Neuronal stem cell (in vitro differentiated cells): ENCODE results near the gene CFAP97.
"Not testable (repeated sequence)": the region's sequence is repeated elsewhere in the genome, so short reads cannot be mapped to it uniquely, and the experiment has no call there.

ENCODE experiments used
- DNase-seq: peaks from one replicate; pipeline ENCODE4 v3.0.0-alpha.2; 2013; ENCODE audit warnings: low spot score
- H2AFZ ChIP-seq: one replicate; pipeline ENCODE4 v1.6.1; 2013; ENCODE audit warnings: mild to moderate bottlenecking, low read length, inconsistent platforms
- H2AK5ac ChIP-seq: 2 replicates; pipeline ENCODE4 v1.6.1; 2013; ENCODE audit warnings: low read depth, mild to moderate bottlenecking, inconsistent platforms, low read length, moderate library complexity, mixed read lengths
- H2BK120ac ChIP-seq: 2 replicates; pipeline ENCODE4 v1.6.1; 2013; ENCODE audit warnings: low read depth, mild to moderate bottlenecking, inconsistent platforms, low read length, moderate library complexity, mixed read lengths
- H2BK12ac ChIP-seq: one replicate; pipeline ENCODE4 v1.6.1; 2013; ENCODE audit warnings: low read length, inconsistent platforms
- H2BK15ac ChIP-seq: 2 replicates; pipeline ENCODE4 v1.6.1; 2013; ENCODE audit warnings: mild to moderate bottlenecking, low read length, inconsistent platforms, mixed read lengths
- H2BK5ac ChIP-seq: one replicate; pipeline ENCODE4 v1.6.1; 2013; ENCODE audit warnings: inconsistent platforms, mild to moderate bottlenecking, low read length, moderate library complexity
- H3K14ac ChIP-seq: one replicate; pipeline ENCODE4 v1.6.1; 2013; ENCODE audit warnings: low read length, inconsistent platforms
- H3K18ac ChIP-seq: 2 replicates; pipeline ENCODE4 v1.6.1; 2013; ENCODE audit warnings: low read length, inconsistent platforms
- H3K23ac ChIP-seq: 2 replicates; pipeline ENCODE4 v1.6.1; 2013; ENCODE audit warnings: low read depth, mild to moderate bottlenecking, mixed read lengths, low read length, inconsistent platforms; ENCODE audit not compliant: poor library complexity
- H3K27ac ChIP-seq: replicated peaks from 3 replicates; pipeline ENCODE4 v1.5.1; 2013; ENCODE audit warnings: low read length, inconsistent platforms
- H3K27me3 ChIP-seq, 3 experiments: 2 replicates each; pipeline ENCODE4 v1.6.1; 2013; ENCODE audit warnings: low read length in 3 of 3, mild to moderate bottlenecking in 2 of 3, inconsistent platforms in 1 of 3, low read depth in 1 of 3, mixed read lengths in 1 of 3, moderate library complexity in 1 of 3; ENCODE audit not compliant: control insufficient read depth in 3 of 3, insufficient read depth in 3 of 3
- H3K36me3 ChIP-seq, 2 donors: replicated peaks in 1 of 2; 2 replicates each; pipeline ENCODE4 v1.6.1; 2013; ENCODE audit warnings: low read length in 2 of 2; ENCODE audit not compliant: control insufficient read depth in 2 of 2, insufficient read depth in 2 of 2
- H3K4ac ChIP-seq: 2 replicates; pipeline ENCODE4 v1.6.1; 2013; ENCODE audit warnings: inconsistent platforms, mild to moderate bottlenecking, low read length, moderate library complexity
- H3K4me1 ChIP-seq, 2 donors: 1 replicate in 1 of 2; 2 replicates in 1 of 2; pipeline ENCODE4 v1.6.1; 2013; ENCODE audit warnings: low read length in 2 of 2, low read depth in 1 of 2; ENCODE audit not compliant: control insufficient read depth in 2 of 2, insufficient read depth in 1 of 2
- H3K4me2 ChIP-seq: one replicate; pipeline ENCODE4 v1.6.1; 2013; ENCODE audit warnings: mild to moderate bottlenecking, low read length, inconsistent platforms; ENCODE audit not compliant: insufficient read depth, poor library complexity, severe bottlenecking
- H3K4me3 ChIP-seq, 2 donors: 2 replicates each; pipeline ENCODE4 v1.5.1; 2013; ENCODE audit warnings: low read length in 2 of 2, mild to moderate bottlenecking in 2 of 2, inconsistent platforms in 1 of 2, moderate library complexity in 1 of 2
- H3K79me1 ChIP-seq: one replicate; pipeline ENCODE4 v1.6.1; 2013; ENCODE audit warnings: low read depth, mild to moderate bottlenecking, inconsistent platforms, low read length, moderate library complexity
- H3K9ac ChIP-seq: one replicate; pipeline ENCODE4 v1.6.1; 2013; ENCODE audit warnings: mild to moderate bottlenecking, low read depth, low read length, inconsistent platforms; ENCODE audit not compliant: poor library complexity
- H3K9me3 ChIP-seq, 2 donors: replicated peaks in 1 of 2; 2 replicates each; pipeline versions ENCODE3 to v1.6.1; 2013; ENCODE audit warnings: low read length in 2 of 2, mild to moderate bottlenecking in 2 of 2, inconsistent platforms in 1 of 2, low read depth in 1 of 2, mixed read lengths in 1 of 2, moderate library complexity in 1 of 2; ENCODE audit not compliant: control insufficient read depth in 2 of 2, insufficient read depth in 1 of 2
- H4K8ac ChIP-seq: one replicate; pipeline ENCODE4 v1.6.1; 2013; ENCODE audit warnings: low read depth, mild to moderate bottlenecking, inconsistent platforms, low read length, moderate library complexity
- H4K91ac ChIP-seq: one replicate; pipeline ENCODE4 v1.6.1; 2013; ENCODE audit warnings: low read length, low read depth, mild to moderate bottlenecking, inconsistent platforms; ENCODE audit not compliant: poor library complexity
- WGBS, 2 donors: extraction: QIAGEN DNeasy Blood & Tissue Kit; methylation state at CpG; one replicate each; pipeline ENCODE4 v1.1.7; 2013; ENCODE audit warnings: missing lambda C conversion rate in 2 of 2, mixed read lengths in 1 of 2; ENCODE audit not compliant: insufficient read length in 2 of 2, insufficient replicate concordance in 1 of 2; ENCODE audit errors: extremely low coverage in 2 of 2; 5-methylcytosine and 5-hydroxymethylcytosine counted together

CFAP97 gene

DNA sequence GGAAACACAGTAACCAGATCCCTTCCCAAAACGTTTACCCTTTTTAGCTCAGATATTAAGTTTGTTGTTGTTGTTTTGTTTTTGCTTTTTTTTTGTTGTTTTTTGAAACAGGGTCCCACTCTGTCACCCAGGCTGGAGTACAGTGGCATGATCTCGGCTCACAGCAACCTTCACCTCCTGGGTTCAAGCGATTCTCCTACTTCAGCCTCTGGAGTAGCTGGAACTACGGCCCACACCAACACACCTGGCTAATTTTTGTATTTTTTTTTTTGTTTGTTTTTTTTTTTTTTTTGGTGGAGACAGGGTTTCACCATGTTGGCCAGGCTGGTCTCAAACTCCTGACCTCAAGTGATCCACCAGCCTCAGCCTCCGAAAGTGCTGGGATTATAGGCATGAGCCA, 84.3 kb downstream of the CFAP97 start:
- H2BK5ac ChIP-seq, H2BK120ac ChIP-seq, H2BK15ac ChIP-seq, H3K36me3 ChIP-seq, H4K8ac ChIP-seq, H2BK12ac ChIP-seq, H2AFZ ChIP-seq, H3K4me3 ChIP-seq, H3K4me2 ChIP-seq, H3K79me1 ChIP-seq, H3K14ac ChIP-seq, H3K4ac ChIP-seq, H3K27ac ChIP-seq, H3K18ac ChIP-seq, DNase-seq, H3K23ac ChIP-seq, H3K9ac ChIP-seq, H4K91ac ChIP-seq, H2AK5ac ChIP-seq, H3K9me3 ChIP-seq, H3K4me1 ChIP-seq: not testable (repeated sequence)
- peaks cover 0 to 50% (median 0%) of the 10 kb centered on the region in 3 experiments for H3K27me3 ChIP-seq
- no CpG with 5 or more reads among the region's 5 CpGs for WGBS, 2 donors

- Histone ChIP-seq H2BK15ac (no peak overlapping the region), H3K36me3 (no peaks in the 10 kb centered on the region), H2BK120ac (no peak overlapping the region), H3K4ac (no peak overlapping the region), H3K4me3 (no peak overlapping the region), H3K79me1 (no peaks in the 10 kb centered on the region), H2AFZ (no peak overlapping the region), H3K14ac (no peak overlapping the region), H3K27me3 (peaks cover 0 to 44% (median 0%) of the 10 kb centered on the region in 3 experiments), H2AK5ac (no peak overlapping the region), H3K27ac (no peak overlapping the region), H3K18ac (no peak overlapping the region), H3K9me3 (no peaks in the 10 kb centered on the region), H3K4me1 (peaks cover 0 to 7% of the 10 kb centered on the region in 2 donors), H2BK5ac (no peak overlapping the region), H3K9ac (no peak overlapping the region), H3K23ac (no peak overlapping the region), H2BK12ac (no peak overlapping the region), H3K4me2 (no peak overlapping the region), H4K91ac (no peak overlapping the region), H4K8ac (no peak overlapping the region)
- no CpG with 5 or more reads among the region's 7 CpGs for WGBS, 2 donors
- DNase-seq = no peak
Measured at GRCh38 chr4:185118876-185119275, 84.9 kb downstream of the CFAP97 start.

- no peak overlapping the region for H2BK12ac ChIP-seq
- no peak overlapping the region for H3K18ac ChIP-seq
- H2AFZ ChIP-seq = no peak overlapping the region
- H3K4me2 ChIP-seq = no peak overlapping the region
- no CpG with 5 or more reads among the region's 7 CpGs for WGBS, 2 donors
- H4K91ac ChIP-seq = no peak overlapping the region
- DNase-seq = no peak
- H3K79me1 ChIP-seq = no peaks in the 10 kb centered on the region
- peaks cover 0 to 7% of the 10 kb centered on the region in 2 donors for H3K4me1 ChIP-seq
- no peak overlapping the region for H4K8ac ChIP-seq
- no peak overlapping the region for H3K23ac ChIP-seq
- H2BK15ac ChIP-seq = no peak overlapping the region
- H3K9me3 ChIP-seq = no peaks in the 10 kb centered on the region
- no peak overlapping the region for H2BK120ac ChIP-seq
- H3K4ac ChIP-seq = no peak overlapping the region
- H3K9ac ChIP-seq = no peak overlapping the region
- no peak overlapping the region for H2AK5ac ChIP-seq
- H3K36me3 ChIP-seq = no peaks in the 10 kb centered on the region
- H3K4me3 ChIP-seq = no peak overlapping the region
- no peak overlapping the region for H3K14ac ChIP-seq
- H3K27me3 ChIP-seq = peaks cover 0 to 35% (median 0%) of the 10 kb centered on the region in 3 experiments
- H3K27ac ChIP-seq = no peak overlapping the region
- no peak overlapping the region for H2BK5ac ChIP-seq
Measured at GRCh38 chr4:185117300-185117934, 86.4 kb downstream of the CFAP97 start.

DNA sequence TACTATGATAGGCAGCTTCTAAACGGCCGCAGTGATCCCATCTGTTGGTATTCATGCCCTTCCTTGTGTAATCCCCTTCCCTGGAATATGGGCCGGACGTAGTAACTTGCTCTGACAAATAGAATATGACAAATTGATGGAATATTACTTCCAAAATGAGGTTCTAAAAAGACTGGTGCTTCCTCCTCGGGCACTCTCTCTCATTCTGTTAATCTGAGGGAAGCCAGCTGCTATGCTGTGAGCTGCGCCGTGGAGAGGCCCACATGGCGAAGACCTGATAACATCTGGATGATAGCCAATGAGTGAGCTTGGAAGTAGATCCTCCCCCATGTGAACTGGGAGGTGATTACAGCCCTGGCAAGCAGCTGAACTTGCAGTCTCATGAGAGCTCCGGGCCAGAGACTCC, 88.0 kb downstream of the CFAP97 start:
- no peak overlapping the region for H3K4me2 ChIP-seq

More for the DNA sequence above, 88.0 kb downstream of the CFAP97 start:
- no peak overlapping the region for H3K14ac ChIP-seq
- no peak overlapping the region for H3K23ac ChIP-seq
- H3K36me3 ChIP-seq = no peaks in the 10 kb centered on the region
- no peak overlapping the region for H3K4ac ChIP-seq
- no peak overlapping the region for H2BK12ac ChIP-seq
- DNase-seq = no peak
- WGBS, 2 donors = no CpG with 5 or more reads among the region's 9 CpGs
- peaks cover 0 to 28% (median 0%) of the 10 kb centered on the region in 3 experiments for H3K27me3 ChIP-seq
- no peaks in the 10 kb centered on the region for H3K79me1 ChIP-seq
- no peak overlapping the region for H3K9ac ChIP-seq
- no peak overlapping the region for H2AFZ ChIP-seq
- no peak overlapping the region for H2BK15ac ChIP-seq
- H2BK5ac ChIP-seq = no peak overlapping the region
- no peaks in the 10 kb centered on the region for H3K9me3 ChIP-seq
- no peak overlapping the region for H3K18ac ChIP-seq
- peaks cover 0 to 8% of the 10 kb centered on the region in 2 donors for H3K4me1 ChIP-seq
- no peak overlapping the region for H2BK120ac ChIP-seq
- H4K8ac ChIP-seq = no peak overlapping the region
- no peak overlapping the region for H2AK5ac ChIP-seq
- H3K4me3 ChIP-seq = no peak overlapping the region
- no peak overlapping the region for H3K27ac ChIP-seq
- no peak overlapping the region for H4K91ac ChIP-seq
